ENCODE results near the gene NFASC. TPM values are rescaled to one million over a fixed set of nuclear protein-coding genes. Genes with fewer than 3 reads are reported as not detected.
A peak's percentile ranks its signal among the peaks of the same experiment; 100 is the strongest.

The NFASC gene
- total RNA-seq, 1 donor from 2014 or later, result 29.6 TPM

DNA sequence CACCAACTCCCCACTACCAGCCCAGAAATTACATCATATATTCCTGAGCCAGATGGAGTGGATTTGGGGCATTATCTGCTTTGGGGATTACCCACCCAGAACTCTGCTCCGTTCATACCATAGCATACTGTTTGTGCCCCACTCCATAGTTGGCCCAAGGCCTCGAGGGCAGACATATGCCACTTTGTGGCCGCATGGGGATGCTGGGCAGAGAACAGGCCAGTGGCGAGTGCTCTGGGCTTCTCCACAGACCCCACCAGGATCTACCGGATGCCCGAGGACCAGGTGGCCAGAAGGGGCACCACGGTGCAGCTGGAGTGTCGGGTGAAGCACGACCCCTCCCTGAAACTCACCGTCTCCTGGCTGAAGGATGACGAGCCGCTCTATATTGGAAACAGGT is 104.4 kb downstream of the NFASC start:
- H3K4me2 ChIP-seq (ENCODE audit: low read length), result no peak overlapping the region
- no peak overlapping the region for H3K4me3 ChIP-seq (ENCODE audit: insufficient read depth, low read depth, low read length)
- Mint-ChIP-seq H3K36me3 (ENCODE audit: low read depth, unreplicated experiment) (peaks cover 26% of the 10 kb centered on the region), H3K9me3 (ENCODE audit: unreplicated experiment) (no peaks in the 10 kb centered on the region), H3K27ac (ENCODE audit: unreplicated experiment) (no peak overlapping the region), H3K27me3 (ENCODE audit: low read depth, unreplicated experiment) (peaks cover 17% of the 10 kb centered on the region), H3K4me1 (ENCODE audit: low read depth, unreplicated experiment) (peaks cover 16% of the 10 kb centered on the region), H3K4me3 (ENCODE audit: unreplicated experiment) (no peak overlapping the region)
- H3K36me3 ChIP-seq (ENCODE audit: insufficient read depth, low read length), result no peaks in the 10 kb centered on the region
- no peak overlapping the region for H3K9ac ChIP-seq (ENCODE audit: low read length)
- no peaks in the 10 kb centered on the region for H3K27me3 ChIP-seq (ENCODE audit: insufficient read depth, low read length)
- no peak overlapping the region for H3K27ac ChIP-seq (ENCODE audit: low read depth, low read length)
- TF ChIP-seq EZH2 (IDR thresholded peaks at IDR 0.05; ENCODE audit: insufficient read depth, low read length), result no peak
- TF ChIP-seq, protein P1, sequence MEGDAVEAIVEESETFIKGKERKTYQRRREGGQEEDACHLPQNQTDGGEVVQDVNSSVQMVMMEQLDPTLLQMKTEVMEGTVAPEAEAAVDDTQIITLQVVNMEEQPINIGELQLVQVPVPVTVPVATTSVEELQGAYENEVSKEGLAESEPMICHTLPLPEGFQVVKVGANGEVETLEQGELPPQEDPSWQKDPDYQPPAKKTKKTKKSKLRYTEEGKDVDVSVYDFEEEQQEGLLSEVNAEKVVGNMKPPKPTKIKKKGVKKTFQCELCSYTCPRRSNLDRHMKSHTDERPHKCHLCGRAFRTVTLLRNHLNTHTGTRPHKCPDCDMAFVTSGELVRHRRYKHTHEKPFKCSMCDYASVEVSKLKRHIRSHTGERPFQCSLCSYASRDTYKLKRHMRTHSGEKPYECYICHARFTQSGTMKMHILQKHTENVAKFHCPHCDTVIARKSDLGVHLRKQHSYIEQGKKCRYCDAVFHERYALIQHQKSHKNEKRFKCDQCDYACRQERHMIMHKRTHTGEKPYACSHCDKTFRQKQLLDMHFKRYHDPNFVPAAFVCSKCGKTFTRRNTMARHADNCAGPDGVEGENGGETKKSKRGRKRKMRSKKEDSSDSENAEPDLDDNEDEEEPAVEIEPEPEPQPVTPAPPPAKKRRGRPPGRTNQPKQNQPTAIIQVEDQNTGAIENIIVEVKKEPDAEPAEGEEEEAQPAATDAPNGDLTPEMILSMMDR (IDR thresholded peaks at IDR 0.05; ENCODE audit: insufficient read depth, low read depth, low read length), result no peak
- H3K9me3 ChIP-seq (ENCODE audit: insufficient read depth, low read depth, low read length), result no peaks in the 10 kb centered on the region
- DNase-seq (ENCODE audit: low read depth), result no peak
- H3K79me2 ChIP-seq (ENCODE audit: insufficient read depth, low read length), result no peaks in the 10 kb centered on the region
- FAIRE-seq, result no peak
- no peak overlapping the region for H2AFZ ChIP-seq (ENCODE audit: low read depth, low read length)
- H3K4me1 ChIP-seq (ENCODE audit: insufficient read depth, low read length), result peaks cover 10% of the 10 kb centered on the region
- H4K20me1 ChIP-seq (ENCODE audit: insufficient read depth, low read length), result no peaks in the 10 kb centered on the region

DNA sequence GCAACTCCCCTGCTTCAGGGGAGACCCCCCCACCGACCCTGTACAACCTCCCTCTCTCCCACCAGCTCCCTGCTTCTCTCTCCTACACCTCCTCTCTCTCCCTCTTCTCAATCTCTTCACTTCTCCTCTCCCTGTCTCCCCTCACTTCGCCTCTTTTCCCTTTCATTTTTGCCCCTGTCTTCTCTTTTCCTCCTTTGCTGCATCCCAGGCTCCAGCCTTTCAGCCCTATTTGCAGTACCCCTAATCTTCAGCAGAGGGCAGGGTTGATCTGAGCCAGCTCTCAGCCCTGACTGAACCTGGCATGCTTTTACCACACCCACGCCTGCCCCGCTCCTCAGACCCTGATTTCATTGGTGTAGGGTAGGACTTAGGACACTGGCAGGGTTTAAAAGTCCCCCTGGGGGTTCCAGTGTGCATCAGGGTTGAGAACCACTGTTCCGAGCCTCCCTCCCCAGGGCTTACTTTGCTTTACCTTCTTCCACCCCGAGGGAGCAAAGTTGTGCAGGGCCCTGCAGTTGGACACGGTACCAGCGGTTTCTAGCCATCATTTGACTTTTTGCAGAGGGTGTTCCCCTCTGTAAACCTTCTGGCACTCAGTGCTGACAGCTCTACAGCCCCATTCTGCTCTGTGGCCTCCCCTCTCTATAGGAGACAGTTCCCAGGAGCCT is 105.0 kb downstream of the NFASC start:
- FAIRE-seq (no peak), DNase-seq (ENCODE audit: low read depth) (no peak)
- no peaks in the 10 kb centered on the region for H4K20me1 ChIP-seq (ENCODE audit: insufficient read depth, low read length)
- no peak overlapping the region for H3K4me3 ChIP-seq (ENCODE audit: insufficient read depth, low read depth, low read length)
- Mint-ChIP-seq H3K4me3 (ENCODE audit: unreplicated experiment) (no peak overlapping the region), H3K4me1 (ENCODE audit: low read depth, unreplicated experiment) (peaks cover 16% of the 10 kb centered on the region), H3K27me3 (ENCODE audit: low read depth, unreplicated experiment) (peaks cover 17% of the 10 kb centered on the region), H3K27ac (ENCODE audit: unreplicated experiment) (no peak overlapping the region), H3K9me3 (ENCODE audit: unreplicated experiment) (no peaks in the 10 kb centered on the region), H3K36me3 (ENCODE audit: low read depth, unreplicated experiment) (peaks cover 23% of the 10 kb centered on the region)
- H3K4me1 ChIP-seq (ENCODE audit: insufficient read depth, low read length), result peaks cover 10% of the 10 kb centered on the region
- H3K27ac ChIP-seq (ENCODE audit: low read depth, low read length), result no peak overlapping the region
- no peaks in the 10 kb centered on the region for H3K79me2 ChIP-seq (ENCODE audit: insufficient read depth, low read length)
- H3K36me3 ChIP-seq (ENCODE audit: insufficient read depth, low read length), result no peaks in the 10 kb centered on the region
- H3K4me2 ChIP-seq (ENCODE audit: low read length), result no peak overlapping the region
- H3K9ac ChIP-seq (ENCODE audit: low read length), result no peak overlapping the region
- no peak for TF ChIP-seq EZH2 (IDR thresholded peaks at IDR 0.05; ENCODE audit: insufficient read depth, low read length)
- TF ChIP-seq, protein P1 (IDR thresholded peaks at IDR 0.05; ENCODE audit: insufficient read depth, low read depth, low read length), result peak; percentile 77
- H2AFZ ChIP-seq (ENCODE audit: low read depth, low read length), result no peak overlapping the region
- H3K27me3 ChIP-seq (ENCODE audit: insufficient read depth, low read length), result no peaks in the 10 kb centered on the region
- no peaks in the 10 kb centered on the region for H3K9me3 ChIP-seq (ENCODE audit: insufficient read depth, low read depth, low read length)

GRCh38 chr1:204976646-204977045 is 106.0 kb downstream of the NFASC start:
- Histone ChIP-seq H4K20me1 (ENCODE audit: insufficient read depth, low read length) (no peaks in the 10 kb centered on the region), H2AFZ (ENCODE audit: low read depth, low read length) (no peak overlapping the region), H3K36me3 (ENCODE audit: insufficient read depth, low read length) (no peaks in the 10 kb centered on the region), H3K9ac (ENCODE audit: low read length) (no peak overlapping the region), H3K4me3 (ENCODE audit: insufficient read depth, low read depth, low read length) (no peak overlapping the region), H3K4me2 (ENCODE audit: low read length) (no peak overlapping the region), H3K27me3 (ENCODE audit: insufficient read depth, low read length) (no peaks in the 10 kb centered on the region), H3K27ac (ENCODE audit: low read depth, low read length) (no peak overlapping the region), H3K4me1 (ENCODE audit: insufficient read depth, low read length) (peaks cover 10% of the 10 kb centered on the region), H3K9me3 (ENCODE audit: insufficient read depth, low read depth, low read length) (no peaks in the 10 kb centered on the region), H3K79me2 (ENCODE audit: insufficient read depth, low read length) (no peaks in the 10 kb centered on the region)
- DNase-seq (ENCODE audit: low read depth) (no peak), FAIRE-seq (no peak)
- H3K27me3 Mint-ChIP-seq (ENCODE audit: low read depth, unreplicated experiment), result peaks cover 17% of the 10 kb centered on the region
- TF ChIP-seq, protein P1 (IDR thresholded peaks at IDR 0.05; ENCODE audit: insufficient read depth, low read depth, low read length), result no peak
- no peak for TF ChIP-seq EZH2 (IDR thresholded peaks at IDR 0.05; ENCODE audit: insufficient read depth, low read length)
- H3K4me3 Mint-ChIP-seq (ENCODE audit: unreplicated experiment), result no peak overlapping the region
- no peak overlapping the region for H3K27ac Mint-ChIP-seq (ENCODE audit: unreplicated experiment)
- peaks cover 19% of the 10 kb centered on the region for H3K36me3 Mint-ChIP-seq (ENCODE audit: low read depth, unreplicated experiment)
- peaks cover 19% of the 10 kb centered on the region for H3K4me1 Mint-ChIP-seq (ENCODE audit: low read depth, unreplicated experiment)
- no peaks in the 10 kb centered on the region for H3K9me3 Mint-ChIP-seq (ENCODE audit: unreplicated experiment)

All from astrocyte (in vitro differentiated cells and primary cell).